SK-N-SH (cell line): ENCODE measurements around the gene GLT6D1. TPM values are rescaled to one million over a fixed set of nuclear protein-coding genes. Genes with fewer than 3 reads are reported as not detected.

Experiments used
- CTCF ChIA-PET: fragments of 300-600, 350-600 bp; formaldehyde crosslinking; extraction: SDS; loops from one replicate; lab custom pipeline; 2021; lab: Yijun Ruan, JAX
- POLR2A ChIA-PET: fragments of 350-600 bp; sonication (Branson Sonifier 250); formaldehyde crosslinking; extraction: SDS; loops from one replicate; lab custom pipeline; 2020; ENCODE audit warnings: antibody characterized with exemption, inconsistent platforms; lab: Yijun Ruan, JAX
- DNase-seq: peaks from one replicate; pipeline ENCODE4 v3.0.0; 2012
- H2AFZ ChIP-seq: fragments of 200-600 bp; sonication (generic); 2 replicates; pipeline ENCODE4 v1.8.1; 2016; ENCODE audit warnings: antibody characterized with exemption, mild to moderate bottlenecking, low read depth
- H3F3A ChIP-seq: fragments of 200-600 bp; sonication (generic); replicated peaks from 2 replicates; pipeline ENCODE3; 2016; ENCODE audit warnings: antibody characterized with exemption, mild to moderate bottlenecking; ENCODE audit not compliant: insufficient read depth
- H3K27ac ChIP-seq, 2 experiments: fragments of 200-500 bp in 1 of 2; fragments of 200-600 bp in 1 of 2; sonication (Bioruptor generic) in 1 of 2; sonication (generic), shearing (Covaris generic) in 1 of 2; 2 replicates each; pipeline versions ENCODE4 v1.5.1 to v1.6.1; 2014 to 2016; ENCODE audit warnings: low read depth in 2 of 2, inconsistent platforms in 1 of 2, low read length in 1 of 2, mild to moderate bottlenecking in 1 of 2, mixed read lengths in 1 of 2
- H3K27me3 ChIP-seq: fragments of 200-600 bp; sonication (generic), shearing (Covaris generic); 2 replicates; pipeline ENCODE4 v1.6.1; 2016; ENCODE audit warnings: mixed run types; ENCODE audit not compliant: insufficient read depth
- H3K36me3 ChIP-seq, 2 experiments: fragments of 200-500 bp in 1 of 2; fragments of 200-600 bp in 1 of 2; sonication (Bioruptor generic) in 1 of 2; sonication (generic) in 1 of 2; replicated peaks in 1 of 2; 2 replicates each; pipeline versions ENCODE3 to v1.5.1; 2014 to 2016; ENCODE audit warnings: low read length in 1 of 2, mild to moderate bottlenecking in 1 of 2; ENCODE audit not compliant: insufficient read depth in 2 of 2, control insufficient read depth in 1 of 2
- H3K4me1 ChIP-seq, 2 experiments: fragments of 200-500 bp in 1 of 2; fragments of 200-600 bp in 1 of 2; sonication (Bioruptor generic) in 1 of 2; sonication (generic), shearing (Covaris generic) in 1 of 2; 2 replicates each; pipeline versions ENCODE4 v1.5.1 to v1.6.1; 2014 to 2016; ENCODE audit warnings: low read depth in 1 of 2, low read length in 1 of 2, mixed run types in 1 of 2; ENCODE audit not compliant: insufficient read depth in 2 of 2, control insufficient read depth in 1 of 2
- H3K4me2 ChIP-seq: fragments of 200-600 bp; sonication (generic), shearing (Covaris generic); 2 replicates; pipeline ENCODE4 v1.6.1; 2017; ENCODE audit warnings: mixed run types
- H3K4me3 ChIP-seq, 2 experiments: fragments of 200-500 bp in 1 of 2; fragments of 200-600 bp in 1 of 2; sonication (Bioruptor generic) in 1 of 2; sonication (generic), shearing (Covaris generic) in 1 of 2; 2 replicates each; pipeline versions ENCODE4 v1.5.1 to v1.8.1; 2014 to 2016; ENCODE audit warnings: low read depth in 2 of 2, inconsistent platforms in 1 of 2, low read length in 1 of 2, mild to moderate bottlenecking in 1 of 2, mixed read lengths in 1 of 2, moderate library complexity in 1 of 2
- H3K79me2 ChIP-seq: fragments of 200-600 bp; sonication (generic); 2 replicates; pipeline ENCODE4 v1.8.1; 2017; ENCODE audit warnings: mild to moderate bottlenecking; ENCODE audit not compliant: insufficient read depth
- H3K9ac ChIP-seq: fragments of 200-600 bp; sonication (generic); 2 replicates; pipeline ENCODE4 v1.6.1; 2017; ENCODE audit warnings: mixed run types
- H3K9me2 ChIP-seq: fragments of 200-600 bp; sonication (generic); 2 replicates; pipeline ENCODE4 v1.6.1; 2017; ENCODE audit warnings: mixed run types
- H3K9me3 ChIP-seq: fragments of 200-600 bp; sonication (generic); 2 replicates; pipeline ENCODE4 v1.6.1; 2017; ENCODE audit warnings: mixed run types, mild to moderate bottlenecking, moderate library complexity
- H4K20me1 ChIP-seq: fragments of 200-600 bp; sonication (generic); 2 replicates; pipeline ENCODE4 v1.6.1; 2017; ENCODE audit warnings: mild to moderate bottlenecking, mixed run types; ENCODE audit not compliant: insufficient read depth
- CHD2 ChIP-seq: fragments of 150-350 bp; IDR thresholded peaks from 2 replicates; pipeline ENCODE4 v1.6.1; 2018; ENCODE audit warnings: low read length; ENCODE audit not compliant: partially characterized antibody
- EP300 ChIP-seq, 2 experiments: IDR thresholded peaks; 2 replicates each; pipeline versions ENCODE4 v1.4.0 to v1.6.1; 2012; ENCODE audit warnings: borderline replicate concordance in 1 of 2, low read depth in 1 of 2, low read length in 1 of 2
- EZH2phosphoT487 ChIP-seq: fragments of 200-600 bp; sonication (generic); IDR thresholded peaks from 2 replicates; pipeline ENCODE4 v1.6.1; 2017; ENCODE audit warnings: low read depth, mixed run types, mild to moderate bottlenecking, antibody characterized with exemption, moderate library complexity, borderline replicate concordance
- FOXM1 ChIP-seq: IDR thresholded peaks from 2 replicates; pipeline ENCODE4 v1.4.0; 2012; ENCODE audit warnings: low read depth, mild to moderate bottlenecking
- GABPA ChIP-seq: IDR thresholded peaks from 2 replicates; pipeline ENCODE4 v1.4.0; 2012; ENCODE audit warnings: low read depth, mild to moderate bottlenecking
- JUND ChIP-seq: IDR thresholded peaks from 2 replicates; pipeline ENCODE4 v1.4.0; 2012
- MEF2A ChIP-seq: IDR thresholded peaks from 2 replicates; pipeline ENCODE4 v1.4.0; 2012; ENCODE audit warnings: low read depth, borderline replicate concordance
- PBX3 ChIP-seq: IDR thresholded peaks from 2 replicates; pipeline ENCODE4; 2012
- POLR2AphosphoS5 ChIP-seq: IDR thresholded peaks from 2 replicates; pipeline ENCODE4 v1.6.1; 2012; ENCODE audit warnings: low read depth, low read length
- RXRA ChIP-seq: IDR thresholded peaks from 2 replicates; pipeline ENCODE4 v1.4.0; 2012; ENCODE audit warnings: low read depth, mild to moderate bottlenecking, borderline replicate concordance
- TAF1 ChIP-seq: IDR thresholded peaks from 2 replicates; pipeline ENCODE4 v1.6.1; 2012; ENCODE audit warnings: low read depth, mild to moderate bottlenecking, low read length, moderate library complexity, borderline replicate concordance
- TCF12 ChIP-seq: IDR thresholded peaks from 2 replicates; pipeline ENCODE4 v1.4.0; 2012
- YY1 ChIP-seq: IDR thresholded peaks from 2 replicates; pipeline ENCODE4 v1.4.0; 2012; ENCODE audit warnings: low read depth, mild to moderate bottlenecking
- WGBS: methylation state at CpG from one replicate; pipeline ENCODE4 v1.1.6; 2017; ENCODE audit warnings: low lambda C conversion rate; 5-methylcytosine and 5-hydroxymethylcytosine counted together
- polyA plus RNA-seq, 3 experiments: library from polyadenylated mRNA; depleted of rRNA; stranded (reverse); fragments of >200 nt; gene quantifications; 2 replicates each; pipeline ENCODE4 v1.2.3, GENCODE V29; 2012
- TF ChIP-seq, protein P1 (sequence below): IDR thresholded peaks from 2 replicates; pipeline ENCODE4 v1.6.1; 2012; ENCODE audit warnings: mild to moderate bottlenecking, low read depth, low read length, moderate library complexity
- TF ChIP-seq, protein P2 (sequence below): IDR thresholded peaks from 2 replicates; pipeline ENCODE4 v1.4.0; 2012; ENCODE audit warnings: low read depth, borderline replicate concordance
- TF ChIP-seq, protein P3 (sequence below): IDR thresholded peaks from 2 replicates; pipeline ENCODE4 v1.4.0; 2012; ENCODE audit warnings: low read depth, borderline replicate concordance

GLT6D1 gene
- polyA plus RNA-seq, 1 of the 3 experiments (the other 2 are of a cell fraction): not detected

DNA sequence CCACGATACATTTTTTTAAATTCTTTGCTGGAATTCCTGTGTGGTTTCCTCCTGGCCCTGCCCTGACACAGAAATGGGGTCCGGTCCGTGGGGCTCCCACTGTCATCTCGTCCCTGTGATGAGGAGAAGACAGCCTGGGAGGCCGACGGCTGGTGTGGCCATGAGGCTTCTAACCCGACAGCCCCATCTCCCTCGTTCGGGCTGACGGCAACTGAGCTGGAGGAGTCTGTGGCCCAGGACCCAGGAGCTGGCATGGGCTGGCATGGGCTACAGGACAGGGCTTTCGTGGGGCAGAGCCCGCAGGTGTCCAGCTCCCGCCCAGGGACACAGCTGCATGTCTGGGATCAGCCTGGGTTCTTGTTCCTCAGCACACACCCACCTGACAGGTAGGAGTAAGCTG, 37.6 kb upstream of the GLT6D1 start (continued):
- TF ChIP-seq, protein P1, sequence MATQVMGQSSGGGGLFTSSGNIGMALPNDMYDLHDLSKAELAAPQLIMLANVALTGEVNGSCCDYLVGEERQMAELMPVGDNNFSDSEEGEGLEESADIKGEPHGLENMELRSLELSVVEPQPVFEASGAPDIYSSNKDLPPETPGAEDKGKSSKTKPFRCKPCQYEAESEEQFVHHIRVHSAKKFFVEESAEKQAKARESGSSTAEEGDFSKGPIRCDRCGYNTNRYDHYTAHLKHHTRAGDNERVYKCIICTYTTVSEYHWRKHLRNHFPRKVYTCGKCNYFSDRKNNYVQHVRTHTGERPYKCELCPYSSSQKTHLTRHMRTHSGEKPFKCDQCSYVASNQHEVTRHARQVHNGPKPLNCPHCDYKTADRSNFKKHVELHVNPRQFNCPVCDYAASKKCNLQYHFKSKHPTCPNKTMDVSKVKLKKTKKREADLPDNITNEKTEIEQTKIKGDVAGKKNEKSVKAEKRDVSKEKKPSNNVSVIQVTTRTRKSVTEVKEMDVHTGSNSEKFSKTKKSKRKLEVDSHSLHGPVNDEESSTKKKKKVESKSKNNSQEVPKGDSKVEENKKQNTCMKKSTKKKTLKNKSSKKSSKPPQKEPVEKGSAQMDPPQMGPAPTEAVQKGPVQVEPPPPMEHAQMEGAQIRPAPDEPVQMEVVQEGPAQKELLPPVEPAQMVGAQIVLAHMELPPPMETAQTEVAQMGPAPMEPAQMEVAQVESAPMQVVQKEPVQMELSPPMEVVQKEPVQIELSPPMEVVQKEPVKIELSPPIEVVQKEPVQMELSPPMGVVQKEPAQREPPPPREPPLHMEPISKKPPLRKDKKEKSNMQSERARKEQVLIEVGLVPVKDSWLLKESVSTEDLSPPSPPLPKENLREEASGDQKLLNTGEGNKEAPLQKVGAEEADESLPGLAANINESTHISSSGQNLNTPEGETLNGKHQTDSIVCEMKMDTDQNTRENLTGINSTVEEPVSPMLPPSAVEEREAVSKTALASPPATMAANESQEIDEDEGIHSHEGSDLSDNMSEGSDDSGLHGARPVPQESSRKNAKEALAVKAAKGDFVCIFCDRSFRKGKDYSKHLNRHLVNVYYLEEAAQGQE: no peak
- TF ChIP-seq TAF1: no peak
- TF ChIP-seq YY1: no peak
- no peak for TF ChIP-seq RXRA
- no peak for TF ChIP-seq TCF12

DNA sequence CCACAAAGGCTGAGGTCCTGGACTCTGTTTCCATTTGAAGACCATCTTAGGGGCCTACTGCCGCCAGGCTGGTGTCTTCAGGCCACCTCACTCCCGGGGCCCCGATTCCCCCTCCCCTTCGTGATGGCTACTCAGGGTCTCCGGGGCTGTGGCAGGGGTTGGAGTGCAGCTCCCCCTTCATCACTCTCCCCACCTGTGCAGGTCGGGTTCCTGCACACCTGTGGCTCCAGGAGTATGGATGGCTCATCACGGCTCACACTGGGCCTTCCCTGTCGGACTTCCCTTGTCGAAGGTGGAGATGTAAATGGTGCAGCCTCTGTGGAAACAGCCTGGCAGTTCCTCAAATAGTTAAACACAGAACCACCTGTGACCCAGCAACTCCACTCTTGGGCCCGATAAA, 35.6 kb upstream of the GLT6D1 start:
- H3K79me2 ChIP-seq: no peaks in the 10 kb centered on the region
- no peaks in the 10 kb centered on the region for H4K20me1 ChIP-seq
- POLR2A ChIA-PET: no interaction called here

More for the DNA sequence above, 35.6 kb upstream of the GLT6D1 start:
- Histone ChIP-seq H3K9ac (no peak overlapping the region), H3K27me3 (no peaks in the 10 kb centered on the region), H3K4me1 (no peaks in the 10 kb centered on the region), H3K9me3 (no peaks in the 10 kb centered on the region), H3K4me3 (no peak overlapping the region), H3K27ac (no peak overlapping the region), H2AFZ (no peak overlapping the region), H3K4me2 (no peak overlapping the region), H3K9me2 (no peaks in the 10 kb centered on the region), H3K36me3 (no peaks in the 10 kb centered on the region), H3F3A (no peaks in the 10 kb centered on the region)
- 42% methylated on average over 9 of the region's 10 CpGs for WGBS
- CTCF ChIA-PET: no interaction called here
- TF ChIP-seq, protein P2, sequence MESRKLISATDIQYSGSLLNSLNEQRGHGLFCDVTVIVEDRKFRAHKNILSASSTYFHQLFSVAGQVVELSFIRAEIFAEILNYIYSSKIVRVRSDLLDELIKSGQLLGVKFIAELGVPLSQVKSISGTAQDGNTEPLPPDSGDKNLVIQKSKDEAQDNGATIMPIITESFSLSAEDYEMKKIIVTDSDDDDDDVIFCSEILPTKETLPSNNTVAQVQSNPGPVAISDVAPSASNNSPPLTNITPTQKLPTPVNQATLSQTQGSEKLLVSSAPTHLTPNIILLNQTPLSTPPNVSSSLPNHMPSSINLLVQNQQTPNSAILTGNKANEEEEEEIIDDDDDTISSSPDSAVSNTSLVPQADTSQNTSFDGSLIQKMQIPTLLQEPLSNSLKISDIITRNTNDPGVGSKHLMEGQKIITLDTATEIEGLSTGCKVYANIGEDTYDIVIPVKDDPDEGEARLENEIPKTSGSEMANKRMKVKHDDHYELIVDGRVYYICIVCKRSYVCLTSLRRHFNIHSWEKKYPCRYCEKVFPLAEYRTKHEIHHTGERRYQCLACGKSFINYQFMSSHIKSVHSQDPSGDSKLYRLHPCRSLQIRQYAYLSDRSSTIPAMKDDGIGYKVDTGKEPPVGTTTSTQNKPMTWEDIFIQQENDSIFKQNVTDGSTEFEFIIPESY: no peak
- TF ChIP-seq POLR2AphosphoS5: no peak
- TF ChIP-seq FOXM1: no peak
- no peak for TF ChIP-seq MEF2A
- TF ChIP-seq PBX3: no peak
- TF ChIP-seq, protein P3, sequence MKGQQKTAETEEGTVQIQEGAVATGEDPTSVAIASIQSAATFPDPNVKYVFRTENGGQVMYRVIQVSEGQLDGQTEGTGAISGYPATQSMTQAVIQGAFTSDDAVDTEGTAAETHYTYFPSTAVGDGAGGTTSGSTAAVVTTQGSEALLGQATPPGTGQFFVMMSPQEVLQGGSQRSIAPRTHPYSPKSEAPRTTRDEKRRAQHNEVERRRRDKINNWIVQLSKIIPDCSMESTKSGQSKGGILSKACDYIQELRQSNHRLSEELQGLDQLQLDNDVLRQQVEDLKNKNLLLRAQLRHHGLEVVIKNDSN: no peak
- TF ChIP-seq, protein P1: no peak
- TF ChIP-seq GABPA: no peak
- no peak for TF ChIP-seq YY1
- TF ChIP-seq TAF1: no peak
- TF ChIP-seq RXRA: no peak
- TF ChIP-seq EZH2phosphoT487: no peak
- no peak for TF ChIP-seq TCF12
- TF ChIP-seq JUND: no peak
- TF ChIP-seq EP300 (IDR thresholded peaks at IDR 0.05; ENCODE audit: borderline replicate concordance in 1 of 2, low read depth in 1 of 2, low read length in 1 of 2): no peak
- TF ChIP-seq CHD2: no peak
- DNase-seq: no peak
